CD14-positive monocyte (primary cell): ENCODE measurements around the gene REN. TPM values are rescaled to one million over a fixed set of nuclear protein-coding genes. Genes with fewer than 3 reads are reported as not detected.

Experiments
- DNase-seq, 3 donors: peaks; one replicate each; pipeline ENCODE4 v3.0.0-alpha.2; 2011 to 2022
- H2AFZ ChIP-seq: 2 replicates; pipeline ENCODE4 v1.6.0; 2012; ENCODE audit warnings: mild to moderate bottlenecking, low read depth, low read length, inconsistent platforms; ENCODE audit not compliant: insufficient read depth, poor library complexity, severe bottlenecking
- H3K27ac ChIP-seq, 2 donors: 1 replicate in 1 of 2; 2 replicates in 1 of 2; pipeline ENCODE4 v1.5.1; 2012 to 2013; ENCODE audit warnings: low read length in 2 of 2, control low read depth in 1 of 2, inconsistent platforms in 1 of 2, low read depth in 1 of 2, mild to moderate bottlenecking in 1 of 2
- H3K27me3 ChIP-seq, 2 donors: one replicate each; pipeline versions ENCODE4 v1.6.0 to v1.6.1; 2011 to 2013; ENCODE audit warnings: low read length in 2 of 2; ENCODE audit not compliant: control insufficient read depth in 2 of 2, insufficient read depth in 2 of 2
- H3K36me3 ChIP-seq, 2 donors: replicated peaks in 1 of 2; 1 replicate in 1 of 2; 2 replicates in 1 of 2; pipeline versions ENCODE4 v1.5.1 to v1.6.1; 2012 to 2013; ENCODE audit warnings: low read length in 2 of 2, control low read depth in 1 of 2, inconsistent platforms in 1 of 2, mild to moderate bottlenecking in 1 of 2; ENCODE audit not compliant: insufficient read depth in 2 of 2, control insufficient read depth in 1 of 2
- H3K4me1 ChIP-seq, 2 donors: 1 replicate in 1 of 2; 2 replicates in 1 of 2; pipeline versions ENCODE4 v1.5.1 to v1.6.1; 2012 to 2013; ENCODE audit warnings: low read length in 2 of 2, control low read depth in 1 of 2, inconsistent platforms in 1 of 2, mild to moderate bottlenecking in 1 of 2, moderate library complexity in 1 of 2; ENCODE audit not compliant: insufficient read depth in 2 of 2, control insufficient read depth in 1 of 2
- H3K4me2 ChIP-seq: replicated peaks from 2 replicates; pipeline ENCODE3; 2012; ENCODE audit warnings: low read length, moderate library complexity, mild to moderate bottlenecking; ENCODE audit not compliant: poor library complexity, severe bottlenecking; ENCODE audit errors: extremely low read depth
- H3K4me3 ChIP-seq, 3 experiments: fragments of 200-600 bp in 1 of 3; sonication (generic) in 1 of 3; replicated peaks in 1 of 3; 1 replicate in 2 of 3; 2 replicates in 1 of 3; pipeline ENCODE4 v1.5.1; 2011 to 2013; ENCODE audit warnings: low read length in 3 of 3, mild to moderate bottlenecking in 3 of 3, control low read depth in 2 of 3, low read depth in 2 of 3, inconsistent platforms in 1 of 3, moderate library complexity in 1 of 3
- H3K79me2 ChIP-seq: 2 replicates; pipeline ENCODE4 v1.6.0; 2012; ENCODE audit warnings: mild to moderate bottlenecking, control low read depth, inconsistent platforms, low read length, moderate library complexity; ENCODE audit not compliant: insufficient read depth
- H3K9ac ChIP-seq: 2 replicates; pipeline ENCODE4 v1.6.0; 2017; ENCODE audit warnings: low read length, mild to moderate bottlenecking; ENCODE audit not compliant: insufficient read depth, poor library complexity, severe bottlenecking
- H3K9me3 ChIP-seq, 2 donors: replicated peaks in 1 of 2; 1 replicate in 1 of 2; 2 replicates in 1 of 2; pipeline versions ENCODE4 v1.5.1 to v1.6.1; 2012 to 2013; ENCODE audit warnings: low read length in 2 of 2, control low read depth in 1 of 2; ENCODE audit not compliant: control insufficient read depth in 1 of 2, insufficient read depth in 1 of 2
- H4K20me1 ChIP-seq: 2 replicates; pipeline ENCODE4 v1.6.0; 2012; ENCODE audit warnings: mild to moderate bottlenecking, low read length, control low read depth, moderate library complexity; ENCODE audit not compliant: insufficient read depth
- H3K27ac Mint-ChIP-seq, 7 donors: one replicate each; pipeline ENCODE4 v1.8.0; 2020; ENCODE audit warnings: mild to moderate bottlenecking in 7 of 7, mixed read lengths in 7 of 7, moderate library complexity in 6 of 7, inconsistent platforms in 2 of 7
- H3K27me3 Mint-ChIP-seq, 3 donors: one replicate each; pipeline ENCODE4 v1.8.0; 2021 to 2022; ENCODE audit warnings: low read depth in 3 of 3, mild to moderate bottlenecking in 3 of 3, mixed read lengths in 3 of 3, moderate library complexity in 3 of 3, inconsistent platforms in 1 of 3
- H3K36me3 Mint-ChIP-seq, 2 donors: one replicate each; pipeline ENCODE4 v1.8.0; 2020; ENCODE audit warnings: mixed read lengths in 2 of 2, inconsistent platforms in 1 of 2, mild to moderate bottlenecking in 1 of 2
- H3K4me1 Mint-ChIP-seq: one replicate; pipeline ENCODE4 v1.8.0; 2020; ENCODE audit warnings: mild to moderate bottlenecking, mixed read lengths
- H3K4me3 Mint-ChIP-seq, 2 donors: one replicate each; pipeline ENCODE4 v1.8.0; 2020; ENCODE audit warnings: mild to moderate bottlenecking in 2 of 2, mixed read lengths in 2 of 2, moderate library complexity in 1 of 2
- H3K9me3 Mint-ChIP-seq, 7 donors: one replicate each; pipeline ENCODE4 v1.8.0; 2020 to 2022; ENCODE audit warnings: mixed read lengths in 7 of 7, mild to moderate bottlenecking in 6 of 7, moderate library complexity in 6 of 7, inconsistent platforms in 2 of 7
- CTCF ChIP-seq: fragments of 200-600 bp; IDR thresholded peaks from one replicate; pipeline ENCODE4 v1.8.0; 2022; ENCODE audit warnings: antibody characterized with exemption, mild to moderate bottlenecking
- WGBS: methylation state at CpG from one replicate; pipeline ENCODE4 v1.1.5; 2013; ENCODE audit warnings: missing lambda C conversion rate; ENCODE audit not compliant: insufficient coverage; 5-methylcytosine and 5-hydroxymethylcytosine counted together
- intact Hi-C, 2 donors: fragments of 100-400 bp; cut with micrococcal nuclease; formaldehyde crosslinking; loops; one replicate each; pipeline versions ENCODE4 v1.15.0 to v1.15.1; 2023
- polyA plus RNA-seq, 3 donors: library from polyadenylated mRNA; depleted of rRNA in 1 of 3; unstranded in 2 of 3; stranded (reverse) in 1 of 3; fragments of 300-500 nt in 2 of 3; fragments of >200 nt in 1 of 3; fragmentation: Illumina TruSeq in 2 of 3; gene quantifications; 1 replicate in 2 of 3; 2 replicates in 1 of 3; pipeline ENCODE4 v1.2.3, GENCODE V29; 2012 to 2021

The REN gene
- polyA plus RNA-seq, 3 donors, result not detected

DNA sequence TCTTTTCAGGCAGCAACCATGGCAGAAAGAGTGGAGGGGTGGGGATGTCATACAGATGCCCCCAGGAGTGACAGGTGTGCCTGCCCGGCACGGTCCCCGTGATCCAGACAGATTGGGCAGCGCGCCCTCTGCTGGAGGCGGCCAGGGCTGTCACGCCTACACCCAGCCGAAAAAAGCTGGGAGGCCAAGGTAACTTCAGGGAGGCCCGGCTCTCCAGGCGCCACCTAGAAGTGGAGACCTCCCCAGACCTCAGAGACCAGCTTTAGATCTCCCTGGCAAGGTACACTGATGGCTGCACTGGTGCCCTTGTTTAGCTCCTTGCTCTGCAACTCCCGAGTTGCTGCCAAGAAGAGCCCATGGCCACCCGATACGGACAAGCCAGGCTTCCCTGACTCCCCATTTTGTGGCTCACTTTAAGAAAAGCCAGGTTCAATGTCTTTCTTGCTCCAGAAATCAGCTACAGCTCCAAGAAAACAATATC is 41.0 kb upstream of the REN start:
- Histone ChIP-seq H3K27me3 (no peaks in the 10 kb centered on the region), H3K9ac (no peak overlapping the region), H2AFZ (peak overlapping the region; percentile 26), H3K4me3 (no peak overlapping the region), H3K9me3 (no peaks in the 10 kb centered on the region), H3K4me2 (no peak overlapping the region), H3K4me1 (no peaks in the 10 kb centered on the region), H3K36me3 (no peaks in the 10 kb centered on the region), H4K20me1 (no peaks in the 10 kb centered on the region), H3K27ac (no peak overlapping the region), H3K79me2 (no peaks in the 10 kb centered on the region)
- intact Hi-C loops, result loop anchor here in 1 of 2 donors (2.0 kb wide), 1 partner anchor 44 kb away; no protein-coding TSS in a partner anchor
- Mint-ChIP-seq H3K27me3 (peaks cover 9 to 24% (median 18%) of the 10 kb centered on the region in 3 donors), H3K36me3 (no peaks in the 10 kb centered on the region), H3K4me1 (no peaks in the 10 kb centered on the region), H3K9me3 (no peaks in the 10 kb centered on the region), H3K4me3 (no peak overlapping the region), H3K27ac (no peak overlapping the region)
- TF ChIP-seq CTCF, result peak; percentile 95
- peak; percentile 23 to 47 (median 34) for DNase-seq
- WGBS, result 30% methylated on average over 11 of the region's 13 CpGs

GRCh38 chr1:204206121-204206520 is 40.0 kb upstream of the REN start:
- TF ChIP-seq CTCF, result no peak
- H3K27me3 ChIP-seq, result no peaks in the 10 kb centered on the region
- no peak overlapping the region for H3K27ac Mint-ChIP-seq
- H3K36me3 ChIP-seq, result no peaks in the 10 kb centered on the region
- H3K9me3 ChIP-seq, result no peaks in the 10 kb centered on the region
- WGBS, result no CpG with 5 or more reads among the region's 2 CpGs
- H3K4me1 Mint-ChIP-seq, result no peaks in the 10 kb centered on the region
- peak overlapping the region in 1 of 2 donors; percentile 1 for H3K4me3 Mint-ChIP-seq
- H2AFZ ChIP-seq, result no peak overlapping the region
- H3K27ac ChIP-seq, result no peak overlapping the region
- peaks cover 9 to 24% (median 20%) of the 10 kb centered on the region in 3 donors for H3K27me3 Mint-ChIP-seq
- H3K4me1 ChIP-seq, result no peaks in the 10 kb centered on the region
- DNase-seq, result no peak
- no peak overlapping the region for H3K4me2 ChIP-seq
- intact Hi-C loops, result loop anchor here in 1 of 2 donors (2.0 kb wide), 1 partner anchor 43 kb away; no protein-coding TSS in a partner anchor
- H3K9ac ChIP-seq, result no peak overlapping the region
- no peaks in the 10 kb centered on the region for H3K79me2 ChIP-seq
- no peaks in the 10 kb centered on the region for H4K20me1 ChIP-seq
- H3K4me3 ChIP-seq, result no peak overlapping the region
- H3K9me3 Mint-ChIP-seq, result no peaks in the 10 kb centered on the region
- no peaks in the 10 kb centered on the region for H3K36me3 Mint-ChIP-seq
